Breast epithelium (tissue), 4 donors: ENCODE measurements around the gene PKIB. TPM values are rescaled to one million over a fixed set of nuclear protein-coding genes. Genes with fewer than 3 reads are reported as not detected.

Experiments used
- DNase-seq, 2 donors: peaks; one replicate each; pipeline ENCODE4 v3.0.0-alpha.2; 2019; ENCODE audit warnings: low spot score in 2 of 2
- H3K27ac ChIP-seq, 2 donors: fragments of 200-600 bp; sonication (generic) in 1 of 2; one replicate each; pipeline ENCODE4 v1.5.1; 2016 to 2019; ENCODE audit warnings: mild to moderate bottlenecking in 1 of 2
- H3K27me3 ChIP-seq, 2 donors: fragments of 200-600 bp; sonication (generic) in 1 of 2; one replicate each; pipeline versions ENCODE4 v1.5.1 to v1.6.0; 2017 to 2019; ENCODE audit warnings: control low read depth in 1 of 2, mild to moderate bottlenecking in 1 of 2
- H3K36me3 ChIP-seq: fragments of 200-600 bp; one replicate; pipeline ENCODE4 v1.5.1; 2019
- H3K4me1 ChIP-seq, 2 donors: fragments of 200-600 bp; sonication (generic); one replicate each; pipeline ENCODE4 v1.5.1; 2016 to 2019; ENCODE audit warnings: control low read depth in 1 of 2
- H3K4me3 ChIP-seq, 3 donors: fragments of 200-600 bp; sonication (generic); 1 replicate in 2 of 3; 2 replicates in 1 of 3; pipeline ENCODE4 v1.5.1; 2016 to 2019; ENCODE audit warnings: mild to moderate bottlenecking in 3 of 3, moderate library complexity in 2 of 3
- H3K9me3 ChIP-seq, 2 donors: fragments of 200-600 bp; sonication (generic) in 1 of 2; one replicate each; pipeline ENCODE4 v1.5.1; 2016 to 2019; ENCODE audit warnings: control low read depth in 1 of 2
- CTCF ChIP-seq, 3 donors: fragments of 450-650 bp; IDR thresholded peaks; one replicate each; pipeline ENCODE4 v1.5.1; 2016 to 2017; ENCODE audit warnings: antibody characterized with exemption in 3 of 3, mild to moderate bottlenecking in 3 of 3, moderate library complexity in 3 of 3
- POLR2A ChIP-seq: fragments of 450-650 bp; IDR thresholded peaks from one replicate; pipeline ENCODE4 v1.6.1; 2016; ENCODE audit warnings: antibody characterized with exemption, mild to moderate bottlenecking, moderate library complexity
- POLR2AphosphoS5 ChIP-seq, 3 donors: sonication (generic); formaldehyde crosslinking; IDR thresholded peaks; one replicate each; pipeline ENCODE4 v1.6.1; 2017; ENCODE audit warnings: antibody characterized with exemption in 3 of 3
- intact Hi-C: fragments of 100-400 bp; cut with DNase I; formaldehyde crosslinking; loops from one replicate; pipeline ENCODE4 v1.15.1; 2023; ENCODE audit warnings: low total_unique reads
- total RNA-seq, 3 donors: library from RNA; depleted of rRNA; stranded (reverse); fragments of >200 nt; gene quantifications; one replicate each; pipeline ENCODE4 v1.1.0, GENCODE V29; 2016

PKIB gene
- total RNA-seq, 3 donors from 2014 or later = 1.6 to 33.5 (median 22.3) TPM

DNA sequence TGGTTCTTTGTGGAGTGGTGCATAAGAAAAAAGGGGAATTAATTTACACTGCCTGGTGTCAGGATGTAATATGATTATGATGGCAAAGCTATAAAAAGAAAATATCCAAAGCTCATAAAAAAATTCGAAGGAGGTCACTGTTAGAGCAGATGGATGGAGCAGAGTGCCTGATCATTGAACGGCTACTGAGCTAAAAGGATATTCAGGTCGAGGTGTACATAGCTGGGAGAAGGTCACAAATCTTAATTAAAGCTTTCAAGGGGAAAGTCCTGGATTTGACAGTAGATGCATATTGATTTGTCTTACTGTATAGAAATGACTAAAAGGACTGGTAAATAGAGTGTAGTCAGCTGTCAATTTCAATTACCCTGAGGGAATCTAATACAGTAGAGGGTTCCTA, 84.4 kb downstream of the PKIB start:
- intact Hi-C loops = no loop called here
- no peaks in the 10 kb centered on the region for H3K4me1 ChIP-seq
- no peak overlapping the region for H3K27ac ChIP-seq
- no peak for DNase-seq
- H3K9me3 ChIP-seq = no peaks in the 10 kb centered on the region
- H3K36me3 ChIP-seq = no peaks in the 10 kb centered on the region
- no peaks in the 10 kb centered on the region for H3K27me3 ChIP-seq
- H3K4me3 ChIP-seq = no peak overlapping the region
- TF ChIP-seq CTCF (IDR thresholded peaks at IDR 0.05) (no peak), POLR2A (no peak), POLR2AphosphoS5 (IDR thresholded peaks at IDR 0.05) (no peak)

- no peak for DNase-seq
- intact Hi-C loops = no loop called here
- Histone ChIP-seq H3K4me3 (no peak overlapping the region), H3K27ac (no peak overlapping the region), H3K4me1 (no peaks in the 10 kb centered on the region), H3K27me3 (no peaks in the 10 kb centered on the region), H3K36me3 (no peaks in the 10 kb centered on the region), H3K9me3 (no peaks in the 10 kb centered on the region)
- TF ChIP-seq POLR2AphosphoS5 (IDR thresholded peaks at IDR 0.05) = no peak
- TF ChIP-seq POLR2A = no peak
- no peak for TF ChIP-seq CTCF (IDR thresholded peaks at IDR 0.05)
These were observed 85.0 kb downstream of the PKIB start for GRCh38 chr6:122695188-122695587.

GRCh38 chr6:122696079-122696478, 85.9 kb downstream of the PKIB start:
- H3K9me3 ChIP-seq = no peaks in the 10 kb centered on the region
- no peaks in the 10 kb centered on the region for H3K4me1 ChIP-seq
- no peak overlapping the region for H3K4me3 ChIP-seq
- intact Hi-C loops = no loop called here
- no peaks in the 10 kb centered on the region for H3K27me3 ChIP-seq
- TF ChIP-seq POLR2A (no peak), POLR2AphosphoS5 (IDR thresholded peaks at IDR 0.05) (no peak), CTCF (IDR thresholded peaks at IDR 0.05) (no peak)
- no peaks in the 10 kb centered on the region for H3K36me3 ChIP-seq
- H3K27ac ChIP-seq = no peak overlapping the region
- DNase-seq = no peak

DNA sequence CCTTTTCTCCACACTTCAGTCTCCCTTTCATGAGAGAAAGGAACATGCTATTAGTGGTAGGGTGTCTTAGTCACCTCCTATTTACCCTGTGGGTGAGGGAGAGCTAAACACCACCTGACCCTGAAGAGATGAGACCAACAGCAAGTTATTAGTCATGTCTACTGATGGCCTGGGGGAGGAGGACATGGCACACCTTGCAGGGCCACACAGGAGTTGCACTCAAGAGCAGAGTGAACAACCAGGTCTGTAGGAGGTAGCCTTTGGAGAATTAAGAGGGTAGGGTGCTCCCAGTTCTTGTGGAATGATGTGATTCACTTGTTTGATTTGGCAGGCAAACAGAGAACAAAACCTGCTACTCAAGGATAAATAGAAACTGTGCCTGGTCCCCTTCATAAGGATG, 86.6 kb downstream of the PKIB start:
- no peak overlapping the region for H3K4me3 ChIP-seq
- no peaks in the 10 kb centered on the region for H3K9me3 ChIP-seq
- H3K27me3 ChIP-seq = no peaks in the 10 kb centered on the region
- no peaks in the 10 kb centered on the region for H3K4me1 ChIP-seq
- no peaks in the 10 kb centered on the region for H3K36me3 ChIP-seq
- DNase-seq = no peak
- no peak for TF ChIP-seq POLR2AphosphoS5 (IDR thresholded peaks at IDR 0.05)
- no peak for TF ChIP-seq POLR2A
- no peak for TF ChIP-seq CTCF (IDR thresholded peaks at IDR 0.05)
- no peak overlapping the region for H3K27ac ChIP-seq
- intact Hi-C loops = no loop called here

GRCh38 chr6:122697458-122697857, 87.3 kb downstream of the PKIB start:
- no peaks in the 10 kb centered on the region for H3K4me1 ChIP-seq
- no peaks in the 10 kb centered on the region for H3K27me3 ChIP-seq
- H3K36me3 ChIP-seq = no peaks in the 10 kb centered on the region
- no peak overlapping the region for H3K4me3 ChIP-seq
- intact Hi-C loops = no loop called here
- DNase-seq = no peak
- H3K27ac ChIP-seq = no peak overlapping the region
- H3K9me3 ChIP-seq = no peaks in the 10 kb centered on the region
- TF ChIP-seq POLR2A (no peak), POLR2AphosphoS5 (IDR thresholded peaks at IDR 0.05) (no peak), CTCF (IDR thresholded peaks at IDR 0.05) (no peak)
